ENCODE results near the gene GRK2. TPM values are rescaled to one million over a fixed set of nuclear protein-coding genes. Genes with fewer than 3 reads are reported as not detected.

Gene GRK2
- total and polyA plus RNA-seq, 2 of the 13 experiments (the other 11 are each of a cell fraction or from before 2014, with no cell fraction given): 31.3 to 42.4 TPM

DNA sequence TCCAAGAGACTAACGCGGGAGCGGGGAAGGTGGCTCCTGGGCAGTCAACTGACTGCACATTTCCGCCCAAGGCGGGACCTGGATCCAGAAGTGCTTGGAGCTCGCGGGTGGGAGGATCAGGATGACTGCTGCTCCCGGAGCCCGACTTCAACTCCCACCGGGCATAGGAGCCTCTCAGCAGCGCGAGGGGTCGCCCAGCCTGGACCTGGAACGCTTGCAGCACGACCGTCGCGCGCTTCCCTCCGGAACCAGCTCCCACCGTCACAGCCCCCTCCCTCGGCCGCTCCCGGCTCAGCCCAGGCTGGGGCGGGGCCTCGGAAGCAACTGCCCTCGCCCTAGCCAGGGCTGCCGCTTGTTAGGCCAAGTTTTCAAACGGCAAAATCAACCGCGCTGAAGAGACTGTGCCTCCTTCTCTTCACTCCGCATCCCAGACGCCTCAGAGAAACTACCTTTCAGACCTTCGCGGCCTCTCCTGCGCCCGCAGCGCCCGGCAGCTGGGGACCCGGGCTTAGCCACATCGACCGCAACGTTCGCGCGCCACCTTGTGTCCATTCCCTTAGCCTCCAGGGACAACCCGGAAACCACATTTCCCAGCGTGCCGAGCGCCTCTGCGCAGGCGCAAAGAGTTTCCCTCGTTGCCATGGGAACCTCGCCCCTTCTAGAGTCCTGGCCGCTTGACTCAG is 51.1 kb downstream of the GRK2 start (continued):
- TF ChIP-seq FOXK1 (CRISPR knock-in tag; IDR thresholded peaks at IDR 0.05; ENCODE audit: borderline replicate concordance, low read depth) (peak; percentile 69; the same call in 1 of the 2 replicates), GFI1 (CRISPR knock-in tag; IDR thresholded peaks at IDR 0.05; ENCODE audit: borderline replicate concordance) (no peak; the same call in 1 of the 2 replicates), DMAP1 (CRISPR knock-in tag; IDR thresholded peaks at IDR 0.05) (peak; percentile 56), KAT2B (IDR thresholded peaks at IDR 0.05; ENCODE audit: borderline replicate concordance, low read depth, low read length) (no peak), GTF3A (CRISPR knock-in tag; conservative IDR thresholded peaks at IDR 0.05) (no peak; the same call in 1 of the 2 replicates), ARNTL (CRISPR knock-in tag; IDR thresholded peaks at IDR 0.05) (no peak), ZHX1 (CRISPR knock-in tag; IDR thresholded peaks at IDR 0.05; ENCODE audit: low read depth) (peak; percentile 58; the same call in 1 of the 2 replicates), HOMEZ (CRISPR knock-in tag; IDR thresholded peaks at IDR 0.05; ENCODE audit: low read depth) (no peak), ZNF451 (CRISPR knock-in tag; IDR thresholded peaks at IDR 0.05) (no peak), GATA4 (IDR thresholded peaks at IDR 0.05; ENCODE audit: borderline replicate concordance, low read depth) (no peak), ZBTB26 (CRISPR knock-in tag; IDR thresholded peaks at IDR 0.05; ENCODE audit: borderline replicate concordance) (peak; percentile 62; the same call in 1 of the 2 replicates), CENPX (CRISPR knock-in tag; IDR thresholded peaks at IDR 0.05) (no peak), ZKSCAN1 (IDR thresholded peaks at IDR 0.05; ENCODE audit: low read length) (no peak), ZNF550 (CRISPR knock-in tag; IDR thresholded peaks at IDR 0.05; ENCODE audit: borderline replicate concordance) (no peak), SRF (IDR thresholded peaks at IDR 0.05; ENCODE audit: low read depth, low read length) (no peak), CREM (IDR thresholded peaks at IDR 0.05) (peak; percentile 37), CREM (CRISPR knock-in tag; IDR thresholded peaks at IDR 0.05) (no peak), MTF1 (CRISPR knock-in tag; IDR thresholded peaks at IDR 0.05) (peak; percentile 50; the same call in 1 of the 2 replicates), KLF12 (CRISPR knock-in tag; IDR thresholded peaks at IDR 0.05; ENCODE audit: borderline replicate concordance) (0 out of 2 replicates have a peak, but pooled peaks have one; percentile 26), DPF2 (CRISPR knock-in tag; IDR thresholded peaks at IDR 0.05; ENCODE audit: borderline replicate concordance, low read depth) (no peak), ZNF17 (CRISPR knock-in tag; IDR thresholded peaks at IDR 0.05) (no peak), FOXA3 (CRISPR knock-in tag; IDR thresholded peaks at IDR 0.05) (0 out of 2 replicates have a peak, but pooled peaks have one; percentile 35), ZNF678 (CRISPR knock-in tag; IDR thresholded peaks at IDR 0.05) (no peak), HNF4G (IDR thresholded peaks at IDR 0.05; ENCODE audit: borderline replicate concordance, low read depth, low read length) (no peak), HNF4G (CRISPR knock-in tag; IDR thresholded peaks at IDR 0.05; ENCODE audit: borderline replicate concordance, low read depth) (no peak), ZNF883 (CRISPR knock-in tag; IDR thresholded peaks at IDR 0.05; ENCODE audit: not compliant biosample characterization) (peak; percentile 80)

All from HepG2 (cell line).